ENCODE data around the gene NEUROD2.

GRCh38 chr17:39615434-39615833, 7.7 kb upstream of the NEUROD2 start:
- TF ChIP-seq CTCF (IDR thresholded peaks at IDR 0.05): no peak
- TF ChIP-seq EZH2phosphoT487 (IDR thresholded peaks at IDR 0.05): no peak

All from neural progenitor cell (in vitro differentiated cells).